ENCODE measurements around the gene LYPD8.

GRCh38 chr1:248804771-248805681 is 49.5 kb upstream of the LYPD8 start:
- no peak for TF ChIP-seq CTCF (IDR thresholded peaks at IDR 0.05)
- TF ChIP-seq, protein P1, sequence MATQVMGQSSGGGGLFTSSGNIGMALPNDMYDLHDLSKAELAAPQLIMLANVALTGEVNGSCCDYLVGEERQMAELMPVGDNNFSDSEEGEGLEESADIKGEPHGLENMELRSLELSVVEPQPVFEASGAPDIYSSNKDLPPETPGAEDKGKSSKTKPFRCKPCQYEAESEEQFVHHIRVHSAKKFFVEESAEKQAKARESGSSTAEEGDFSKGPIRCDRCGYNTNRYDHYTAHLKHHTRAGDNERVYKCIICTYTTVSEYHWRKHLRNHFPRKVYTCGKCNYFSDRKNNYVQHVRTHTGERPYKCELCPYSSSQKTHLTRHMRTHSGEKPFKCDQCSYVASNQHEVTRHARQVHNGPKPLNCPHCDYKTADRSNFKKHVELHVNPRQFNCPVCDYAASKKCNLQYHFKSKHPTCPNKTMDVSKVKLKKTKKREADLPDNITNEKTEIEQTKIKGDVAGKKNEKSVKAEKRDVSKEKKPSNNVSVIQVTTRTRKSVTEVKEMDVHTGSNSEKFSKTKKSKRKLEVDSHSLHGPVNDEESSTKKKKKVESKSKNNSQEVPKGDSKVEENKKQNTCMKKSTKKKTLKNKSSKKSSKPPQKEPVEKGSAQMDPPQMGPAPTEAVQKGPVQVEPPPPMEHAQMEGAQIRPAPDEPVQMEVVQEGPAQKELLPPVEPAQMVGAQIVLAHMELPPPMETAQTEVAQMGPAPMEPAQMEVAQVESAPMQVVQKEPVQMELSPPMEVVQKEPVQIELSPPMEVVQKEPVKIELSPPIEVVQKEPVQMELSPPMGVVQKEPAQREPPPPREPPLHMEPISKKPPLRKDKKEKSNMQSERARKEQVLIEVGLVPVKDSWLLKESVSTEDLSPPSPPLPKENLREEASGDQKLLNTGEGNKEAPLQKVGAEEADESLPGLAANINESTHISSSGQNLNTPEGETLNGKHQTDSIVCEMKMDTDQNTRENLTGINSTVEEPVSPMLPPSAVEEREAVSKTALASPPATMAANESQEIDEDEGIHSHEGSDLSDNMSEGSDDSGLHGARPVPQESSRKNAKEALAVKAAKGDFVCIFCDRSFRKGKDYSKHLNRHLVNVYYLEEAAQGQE (IDR thresholded peaks at IDR 0.05; ENCODE audit: insufficient read depth in 1 of 2, low read depth in 2 of 2, low read length in 1 of 2) = no peak
- no peak for TF ChIP-seq SIN3A (IDR thresholded peaks at IDR 0.05; ENCODE audit: borderline replicate concordance, insufficient read depth, low read depth, low read length)
- no peak for TF ChIP-seq POLR2AphosphoS5 (IDR thresholded peaks at IDR 0.05; ENCODE audit: low read depth, low read length)

All from Panc1 (cell line).